SH-SY5Y (cell line): ENCODE results near the gene REX1BD.

Source experiments
- GATA2 ChIP-seq: IDR thresholded peaks from 2 replicates; pipeline ENCODE4 v1.6.1; 2011; ENCODE audit warnings: mild to moderate bottlenecking, low read depth, low read length
- GATA3 ChIP-seq: IDR thresholded peaks from 2 replicates; pipeline ENCODE4 v1.6.1; 2011; ENCODE audit warnings: low read depth, mild to moderate bottlenecking, low read length, moderate library complexity

GRCh38 chr19:18596752-18597157 is 8.2 kb downstream of the REX1BD start:
- no peak for TF ChIP-seq GATA3
- TF ChIP-seq GATA2 = no peak
